Esophagus muscularis mucosa (tissue), 3 donors: ENCODE data around the gene FAM136A.

ENCODE experiments used
- EP300 ChIP-seq: sonication (generic); formaldehyde crosslinking; IDR thresholded peaks from one replicate; pipeline ENCODE4 v1.6.1; 2017; ENCODE audit warnings: antibody characterized with exemption
- TF ChIP-seq, protein P1 (sequence below), 3 experiments: fragments of 200-600 bp in 2 of 3; fragments of 450-650 bp in 1 of 3; sonication (generic) in 2 of 3; IDR thresholded peaks; one replicate each; pipeline ENCODE4 v1.5.1; 2017 to 2019; ENCODE audit warnings: antibody characterized with exemption in 3 of 3, mild to moderate bottlenecking in 2 of 3, moderate library complexity in 1 of 3

DNA sequence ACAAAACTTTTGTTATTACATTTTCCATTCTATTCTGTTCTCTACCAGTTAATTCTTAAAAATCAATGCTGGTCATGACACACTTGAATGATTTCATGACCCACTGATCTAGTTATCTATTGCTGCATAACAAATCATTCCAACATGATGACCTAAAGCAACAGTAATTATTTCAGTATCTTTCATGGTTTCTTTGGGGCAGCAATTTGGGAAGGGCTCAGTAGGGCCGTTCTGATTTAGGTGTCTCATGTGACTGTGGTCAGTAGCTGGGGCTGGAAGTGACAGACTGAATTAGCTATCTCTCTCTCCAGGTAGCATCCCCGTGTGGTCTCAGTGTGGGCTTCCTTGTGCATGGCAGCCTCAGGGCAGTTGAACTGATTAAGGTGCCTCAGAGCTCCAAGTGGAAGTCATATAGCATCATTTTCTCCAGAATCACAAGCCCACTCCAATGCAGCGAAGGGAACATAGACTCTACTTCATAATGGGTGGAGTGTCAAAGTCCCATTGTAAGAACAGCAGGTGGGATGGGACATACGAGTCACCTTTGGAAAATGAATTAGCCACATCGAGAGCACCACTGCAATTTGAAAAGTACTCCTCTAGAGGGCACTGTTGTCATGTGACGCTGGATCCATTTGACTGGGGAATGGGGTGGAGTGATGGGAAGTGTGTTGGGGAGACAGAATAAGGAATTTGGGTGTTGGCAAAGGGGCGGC is 39.1 kb upstream of the FAM136A start:
- TF ChIP-seq, protein P1, sequence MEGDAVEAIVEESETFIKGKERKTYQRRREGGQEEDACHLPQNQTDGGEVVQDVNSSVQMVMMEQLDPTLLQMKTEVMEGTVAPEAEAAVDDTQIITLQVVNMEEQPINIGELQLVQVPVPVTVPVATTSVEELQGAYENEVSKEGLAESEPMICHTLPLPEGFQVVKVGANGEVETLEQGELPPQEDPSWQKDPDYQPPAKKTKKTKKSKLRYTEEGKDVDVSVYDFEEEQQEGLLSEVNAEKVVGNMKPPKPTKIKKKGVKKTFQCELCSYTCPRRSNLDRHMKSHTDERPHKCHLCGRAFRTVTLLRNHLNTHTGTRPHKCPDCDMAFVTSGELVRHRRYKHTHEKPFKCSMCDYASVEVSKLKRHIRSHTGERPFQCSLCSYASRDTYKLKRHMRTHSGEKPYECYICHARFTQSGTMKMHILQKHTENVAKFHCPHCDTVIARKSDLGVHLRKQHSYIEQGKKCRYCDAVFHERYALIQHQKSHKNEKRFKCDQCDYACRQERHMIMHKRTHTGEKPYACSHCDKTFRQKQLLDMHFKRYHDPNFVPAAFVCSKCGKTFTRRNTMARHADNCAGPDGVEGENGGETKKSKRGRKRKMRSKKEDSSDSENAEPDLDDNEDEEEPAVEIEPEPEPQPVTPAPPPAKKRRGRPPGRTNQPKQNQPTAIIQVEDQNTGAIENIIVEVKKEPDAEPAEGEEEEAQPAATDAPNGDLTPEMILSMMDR (IDR thresholded peaks at IDR 0.05) = peak; percentile 43 to 69 (median 44)
- TF ChIP-seq EP300 = no peak
